GM19438 (cell line): ENCODE data around the gene NOXRED1.

Experiments used
- ATAC-seq: cut with Tn5 transposase; IDR thresholded peaks from one replicate; pipeline ENCODE4 v1.9.1; 2021; ENCODE audit warnings: low read depth; ENCODE audit not compliant: unreplicated experiment

Gene NOXRED1

GRCh38 chr14:77347751-77348150 is 75.6 kb downstream of the NOXRED1 start:
- ATAC-seq: no peak

GRCh38 chr14:77346495-77346894 is 76.8 kb downstream of the NOXRED1 start:
- ATAC-seq: no peak

- no peak for ATAC-seq
These were observed 78.8 kb downstream of the NOXRED1 start for GRCh38 chr14:77344377-77344996.
